SW 1271 (cell line): ENCODE results near the gene CPD.
"Not testable (repeated sequence)": the region's sequence is repeated elsewhere in the genome, so short reads cannot be mapped to it uniquely, and the experiment has no call there.

ENCODE experiments used
- DNase-seq, 2 experiments: peaks; one replicate each; lab custom pipeline; 2025; lab: John Stamatoyannopoulos, UW

CPD gene

GRCh38 chr17:30388321-30389179 is 9.8 kb downstream of the CPD start:
- DNase-seq, result no peak

- DNase-seq, result no peak
These were observed 11.1 kb downstream of the CPD start for GRCh38 chr17:30389756-30390300.

- DNase-seq, result no peak
These were observed 12.8 kb downstream of the CPD start for GRCh38 chr17:30391534-30391933.

- DNase-seq, result no peak
These were observed 14.8 kb downstream of the CPD start for GRCh38 chr17:30393491-30393890.

- DNase-seq, result no peak
These were observed 15.5 kb downstream of the CPD start for GRCh38 chr17:30393911-30394867.

- DNase-seq, result no peak
These were observed 16.8 kb downstream of the CPD start for GRCh38 chr17:30395398-30396022.

- DNase-seq, result no peak
These were observed 17.4 kb downstream of the CPD start for GRCh38 chr17:30396129-30396528.

- no peak for DNase-seq
These were observed 17.9 kb downstream of the CPD start for GRCh38 chr17:30396612-30397011.

GRCh38 chr17:30398328-30399041 is 19.8 kb downstream of the CPD start:
- DNase-seq, result no peak

- no peak for DNase-seq
These were observed 22.4 kb downstream of the CPD start for GRCh38 chr17:30401097-30401496.

- no peak for DNase-seq
These were observed 26.4 kb downstream of the CPD start for GRCh38 chr17:30405161-30405560.

GRCh38 chr17:30410627-30411026 is 31.9 kb downstream of the CPD start:
- not testable (repeated sequence) for DNase-seq

GRCh38 chr17:30412008-30412496 is 33.3 kb downstream of the CPD start:
- DNase-seq, result not testable (repeated sequence)

- no peak for DNase-seq
These were observed 34.4 kb downstream of the CPD start for GRCh38 chr17:30413109-30413508.

- no peak for DNase-seq
These were observed 35.8 kb downstream of the CPD start for GRCh38 chr17:30414486-30414885.

- DNase-seq, result no peak
These were observed 36.8 kb downstream of the CPD start for GRCh38 chr17:30415491-30415890.

GRCh38 chr17:30418070-30418469 is 39.3 kb downstream of the CPD start:
- not testable (repeated sequence) for DNase-seq

GRCh38 chr17:30421592-30421991 is 42.9 kb downstream of the CPD start:
- DNase-seq, result no peak

- DNase-seq, result no peak
These were observed 43.4 kb downstream of the CPD start for GRCh38 chr17:30422171-30422570.

- DNase-seq, result no peak
These were observed 45.7 kb downstream of the CPD start for GRCh38 chr17:30424471-30424870.

- DNase-seq, result no peak
These were observed 47.6 kb downstream of the CPD start for GRCh38 chr17:30426292-30426691.
